Umbilical cord (tissue), 2 donors: ENCODE data around the gene PPP4C. TPM values are rescaled to one million over a fixed set of nuclear protein-coding genes. Genes with fewer than 3 reads are reported as not detected.
A peak's percentile ranks its signal among the peaks of the same experiment; 100 is the strongest.

Experiments used
- DNase-seq: peaks from one replicate; pipeline ENCODE4 v3.0.0-alpha.2; 2015; ENCODE audit warnings: low spot score
- total RNA-seq: library from RNA; depleted of rRNA; stranded (reverse); fragments of >200 nt; gene quantifications from one replicate; pipeline ENCODE4 v1.2.3, GENCODE V29; 2014; ENCODE audit warnings: low replicate concordance; ENCODE audit not compliant: insufficient read depth

Gene PPP4C
- total RNA-seq, 1 donor from 2014 or later: 46.5 TPM

DNA sequence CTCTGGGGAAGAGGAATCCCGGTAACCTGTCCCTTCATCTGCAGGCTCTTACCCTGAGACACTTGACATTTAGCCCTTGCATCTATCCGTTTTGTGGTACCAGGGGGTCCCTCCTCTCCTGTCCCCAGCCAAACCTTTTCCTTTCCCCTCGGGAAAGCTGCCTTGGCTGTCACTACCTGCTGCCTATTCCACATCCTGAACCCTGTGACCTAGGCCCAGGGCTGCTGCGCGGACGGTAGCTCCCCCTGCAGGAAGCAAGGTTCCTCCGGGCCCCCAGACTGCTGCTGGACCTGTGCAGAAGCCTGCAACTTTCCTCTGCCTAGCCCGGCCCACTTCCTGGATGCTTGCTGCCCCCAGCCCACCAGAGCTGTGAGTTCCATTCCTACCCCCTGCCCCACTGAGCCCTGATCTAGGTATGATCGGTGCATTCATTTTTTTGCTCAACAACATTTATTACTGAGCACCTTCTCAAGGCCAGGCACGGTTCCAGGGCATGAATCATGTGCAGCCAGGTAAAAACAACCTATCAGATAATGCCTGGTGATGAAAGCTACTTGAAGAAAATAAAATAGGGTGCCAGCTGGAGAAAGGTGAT lies 20.7 kb upstream of the PPP4C start:
- DNase-seq: no peak

DNA sequence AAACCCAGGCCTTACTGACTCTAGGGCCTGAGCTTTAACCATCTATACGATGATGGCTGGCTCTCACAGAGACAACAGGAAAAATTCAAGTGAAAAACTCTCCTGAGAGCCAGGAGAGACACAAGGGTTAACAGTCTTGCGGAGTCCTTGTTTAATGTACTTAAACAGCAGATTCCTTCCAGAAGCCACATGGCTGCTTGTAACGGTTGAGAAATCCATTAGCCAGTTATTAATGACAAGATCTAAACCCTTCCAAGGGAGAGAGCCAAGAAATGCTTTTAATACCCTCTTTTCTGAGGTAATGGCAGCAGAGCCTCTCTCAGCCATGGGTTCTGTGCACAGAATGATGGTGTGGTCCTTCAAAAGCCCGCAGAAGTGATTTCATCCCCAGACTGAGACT lies 15.4 kb upstream of the PPP4C start:
- peak; percentile 53 for DNase-seq

DNA sequence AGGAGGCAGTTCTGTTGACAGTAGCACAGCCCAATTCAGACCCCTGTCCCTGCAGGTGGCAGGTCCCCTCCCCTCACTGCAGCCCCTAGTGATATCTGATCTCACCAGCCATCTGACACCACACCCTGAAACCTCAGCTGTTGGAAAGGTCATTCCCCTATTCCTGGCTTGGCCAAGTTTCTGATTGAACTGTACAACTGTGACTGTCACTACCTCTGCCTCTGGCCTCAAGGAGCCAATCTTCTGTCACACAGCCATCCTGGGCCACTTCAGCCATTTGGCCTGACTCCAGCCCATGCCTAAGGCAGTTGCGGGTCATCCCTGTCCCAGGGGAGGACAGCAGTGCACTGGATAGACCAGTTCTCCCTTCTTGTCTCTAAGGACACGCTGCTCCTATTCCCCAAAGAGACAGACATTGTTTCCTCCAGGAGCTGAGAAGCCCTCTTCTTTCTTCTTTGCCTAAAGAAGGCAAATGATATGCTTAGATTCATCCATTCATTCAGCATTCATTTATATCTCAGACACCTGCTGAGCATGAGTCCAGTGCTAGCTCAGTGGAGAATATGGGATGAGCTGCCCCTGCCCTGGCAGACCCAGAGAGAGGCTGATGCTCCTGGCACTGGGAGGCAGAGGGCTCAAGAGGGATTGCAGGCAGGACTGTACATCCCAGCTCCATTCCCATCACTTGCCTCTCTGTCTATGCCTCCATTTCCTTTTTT lies 14.8 kb upstream of the PPP4C start:
- DNase-seq: no peak

DNA sequence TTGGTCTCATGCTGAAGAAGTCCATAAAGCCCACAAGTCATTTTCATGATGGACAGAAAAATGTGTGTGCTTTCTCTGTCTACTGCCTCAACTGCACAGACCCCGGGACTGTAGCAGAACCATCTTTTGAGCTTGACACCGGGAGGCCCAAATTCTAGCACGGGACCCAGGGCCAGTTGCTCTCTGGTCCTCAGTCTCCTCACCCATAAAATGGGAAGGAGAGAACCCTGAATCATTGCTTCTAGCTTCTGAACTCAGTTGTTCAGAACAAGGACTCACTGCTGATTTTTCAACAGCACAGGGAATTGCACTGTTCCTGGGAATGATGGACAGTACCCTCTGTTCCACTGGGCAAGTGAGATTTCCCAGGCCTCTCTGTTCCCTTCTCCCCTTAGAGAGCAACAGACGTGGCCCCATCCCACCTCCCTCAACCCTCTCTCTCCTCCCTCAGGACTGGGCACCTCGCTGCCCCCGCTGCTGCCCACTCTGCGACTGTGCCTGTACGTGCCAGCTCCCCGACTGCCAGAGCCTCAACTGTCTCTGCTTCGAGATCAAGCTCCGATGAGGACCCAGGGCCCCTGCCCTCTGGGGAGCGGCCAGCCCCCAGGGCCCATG lies 12.4 kb upstream of the PPP4C start:
- DNase-seq: no peak

DNA sequence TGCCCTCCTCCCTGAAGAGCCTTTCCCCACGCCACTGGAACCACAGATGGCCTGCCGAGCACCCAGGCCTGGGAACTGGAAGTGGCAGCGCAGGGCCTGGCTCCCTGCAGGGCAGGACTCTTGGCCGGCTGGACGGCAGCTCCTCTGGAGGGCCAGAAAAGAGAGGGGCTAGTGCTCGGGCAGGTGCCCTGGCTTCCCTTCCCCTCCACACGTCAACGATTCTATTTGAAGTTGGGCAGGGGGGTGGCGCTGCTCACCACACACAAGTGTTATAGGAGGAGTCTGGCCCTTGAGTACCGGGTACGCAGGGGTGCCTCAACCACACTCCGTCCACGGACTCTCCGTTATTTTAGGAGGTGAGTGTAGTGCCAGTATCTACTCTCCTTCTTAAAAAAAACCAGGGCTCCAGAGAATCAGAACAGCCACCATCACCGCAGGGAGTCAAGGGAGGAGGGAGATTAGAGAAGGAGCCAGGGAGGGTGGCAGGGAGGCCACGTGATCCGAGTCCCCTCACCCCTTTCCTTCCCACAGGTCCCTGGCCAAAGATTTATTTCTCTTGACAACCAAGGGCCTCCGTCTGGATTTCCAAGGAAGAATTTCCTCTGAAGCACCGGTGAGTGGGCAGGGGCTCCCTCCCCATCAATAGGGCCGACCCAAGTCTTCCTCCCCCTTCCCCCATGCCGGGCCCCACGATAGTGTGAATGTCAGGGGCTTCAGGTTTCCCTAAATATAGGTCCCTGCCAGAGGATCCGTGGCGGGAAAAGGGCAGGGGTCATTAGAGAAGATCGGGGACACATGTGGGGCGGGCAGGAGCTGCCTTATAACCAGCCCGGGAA lies 11.7 kb upstream of the PPP4C start:
- DNase-seq: peak; percentile 80

DNA sequence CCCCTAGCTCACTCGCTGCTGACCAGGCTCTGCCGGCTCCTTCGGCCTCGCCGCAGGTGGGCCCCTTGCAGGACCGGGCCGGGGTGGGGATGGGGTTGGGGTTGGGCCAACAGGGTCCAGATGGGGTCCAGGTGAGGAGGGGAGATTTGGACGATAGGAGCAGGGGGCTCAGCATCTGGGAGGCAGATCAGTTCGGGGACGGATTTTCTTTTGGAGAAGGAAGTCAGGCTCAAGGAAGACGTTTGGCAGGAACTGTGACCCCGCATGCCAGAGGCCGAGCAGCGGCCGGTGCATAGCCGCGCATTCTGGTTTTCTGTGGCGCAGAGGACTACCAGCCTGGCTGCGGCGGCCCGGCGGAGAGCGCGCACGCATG lies 11.1 kb upstream of the PPP4C start:
- DNase-seq: no peak

DNA sequence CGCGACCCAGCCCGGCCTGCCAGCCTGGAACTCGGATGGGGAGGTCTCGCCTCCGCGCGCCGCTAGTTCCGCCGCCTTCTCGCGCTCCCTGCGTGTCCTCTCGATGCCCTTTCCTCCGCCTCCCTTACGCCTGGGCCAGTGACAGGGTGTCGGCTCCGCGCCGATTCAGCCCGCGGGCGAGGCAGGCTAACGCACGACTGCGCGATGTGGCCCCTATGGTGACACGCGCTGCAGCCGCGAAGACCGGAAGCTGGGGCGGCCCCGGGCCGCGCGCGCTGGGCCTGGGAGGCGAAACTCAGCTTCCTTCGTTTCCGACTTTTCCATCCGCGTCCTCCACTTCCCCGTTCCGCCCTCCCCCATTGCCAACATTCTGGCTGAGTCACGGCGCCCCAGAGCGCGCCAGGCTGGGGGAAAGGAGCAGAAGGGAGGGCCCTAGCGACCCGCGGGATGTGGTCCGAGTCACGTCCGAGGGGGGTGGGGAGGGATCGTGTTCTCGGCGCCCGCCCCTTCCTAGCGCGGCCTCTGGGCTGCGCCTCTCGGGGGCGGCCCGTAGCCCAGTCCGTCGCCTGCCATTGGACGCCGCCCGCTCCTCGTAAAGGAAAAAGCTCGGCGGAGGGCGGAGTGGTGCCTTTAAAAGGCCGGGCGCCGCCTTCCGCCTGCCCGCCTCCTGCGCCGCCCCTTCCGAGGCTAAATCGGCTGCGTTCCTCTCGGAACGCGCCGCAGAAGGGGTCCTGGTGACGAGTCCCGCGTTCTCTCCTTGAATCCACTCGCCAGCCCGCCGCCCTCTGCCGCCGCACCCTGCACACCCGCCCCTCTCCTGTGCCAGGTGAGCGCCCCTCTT lies 10.5 kb upstream of the PPP4C start, which contains the start of gene ALDOA:
Gene ALDOA, plus strand, starts transcription at position 659 of the 841 bp plus-strand sequence. CDS start 1,138 bp downstream, outside the sequence.
- DNase-seq: peak; percentile 99

DNA sequence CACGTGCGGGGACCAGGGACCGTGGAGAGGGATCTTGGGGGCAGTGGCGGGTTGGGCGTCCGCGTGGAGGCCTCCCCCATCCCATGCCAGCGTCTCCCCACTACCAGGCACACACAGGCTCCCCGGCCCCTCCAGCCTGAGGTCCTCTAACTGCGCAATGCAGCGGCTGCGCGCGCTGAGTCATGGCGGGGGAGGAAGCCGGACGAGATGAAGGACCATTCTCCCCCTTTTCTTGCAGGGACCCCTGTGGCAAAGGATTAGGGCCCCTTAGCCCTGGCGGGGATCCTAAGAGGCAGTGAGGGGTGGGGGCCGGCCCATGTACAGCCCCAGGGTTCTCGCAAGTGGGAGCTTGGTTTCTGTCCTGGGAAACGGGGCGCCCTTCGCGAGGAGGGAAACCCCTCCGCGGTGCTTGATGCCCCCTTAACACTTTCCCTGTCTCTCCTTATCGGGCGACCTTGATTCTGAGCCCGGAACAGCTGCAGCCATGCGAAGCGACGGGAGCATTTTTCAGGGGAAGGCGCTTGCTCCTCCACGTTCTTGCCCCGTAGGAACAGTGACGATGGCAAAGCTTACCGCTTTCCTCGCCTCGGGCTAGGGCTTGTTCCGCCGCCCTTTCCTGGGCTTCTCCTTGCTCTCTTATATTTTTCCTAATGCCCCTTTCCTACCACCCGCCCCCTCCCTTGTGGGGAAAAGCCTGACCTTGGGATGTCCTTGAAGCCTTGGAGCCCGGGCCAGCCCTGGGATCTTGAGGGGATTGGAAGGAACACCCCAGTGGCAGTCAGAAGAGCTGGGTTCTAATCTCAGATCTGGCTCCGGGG lies 9.6 kb upstream of the PPP4C start:
- DNase-seq: no peak

DNA sequence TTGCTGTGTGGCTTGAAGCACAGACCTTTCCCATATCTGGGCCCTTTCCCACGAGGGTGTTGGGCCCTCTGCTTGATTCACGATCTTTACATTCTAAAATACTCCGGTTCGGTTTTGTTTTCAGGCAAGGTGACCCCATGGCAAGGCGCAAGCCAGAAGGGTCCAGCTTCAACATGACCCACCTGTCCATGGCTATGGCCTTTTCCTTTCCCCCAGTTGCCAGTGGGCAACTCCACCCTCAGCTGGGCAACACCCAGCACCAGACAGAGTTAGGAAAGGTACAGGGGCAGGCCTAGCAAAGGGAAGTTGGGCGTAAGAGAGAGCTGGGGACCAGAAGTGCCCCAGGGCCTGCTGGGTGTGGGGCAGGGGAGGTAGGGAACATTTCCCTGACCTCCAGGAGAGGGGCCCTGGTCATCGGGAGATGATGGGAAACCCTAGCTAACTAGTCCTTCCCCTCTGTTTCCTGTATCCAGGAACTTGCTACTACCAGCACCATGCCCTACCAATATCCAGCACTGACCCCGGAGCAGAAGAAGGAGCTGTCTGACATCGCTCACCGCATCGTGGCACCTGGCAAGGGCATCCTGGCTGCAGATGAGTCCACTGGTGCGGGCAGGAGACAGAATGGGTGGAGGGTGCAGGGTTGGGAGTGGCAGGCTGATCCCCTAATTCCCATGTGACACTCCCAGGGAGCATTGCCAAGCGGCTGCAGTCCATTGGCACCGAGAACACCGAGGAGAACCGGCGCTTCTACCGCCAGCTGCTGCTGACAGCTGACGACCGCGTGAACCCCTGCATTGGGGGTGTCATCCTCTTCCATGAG lies 8.8 kb upstream of the PPP4C start:
- DNase-seq: no peak

DNA sequence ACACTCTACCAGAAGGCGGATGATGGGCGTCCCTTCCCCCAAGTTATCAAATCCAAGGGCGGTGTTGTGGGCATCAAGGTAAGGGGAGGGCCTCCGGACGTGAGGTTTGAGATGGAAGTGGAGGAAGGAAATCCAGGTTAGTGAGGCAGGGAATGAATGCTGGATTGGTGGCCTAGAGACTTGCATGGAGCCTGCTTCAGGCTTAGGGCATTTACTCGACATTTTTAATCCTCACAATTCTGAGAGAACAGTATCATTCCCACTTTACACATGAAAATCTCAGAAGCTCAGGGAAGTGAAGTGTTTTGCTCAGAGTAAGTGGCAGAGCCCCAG lies 8.2 kb upstream of the PPP4C start:
- no peak for DNase-seq

DNA sequence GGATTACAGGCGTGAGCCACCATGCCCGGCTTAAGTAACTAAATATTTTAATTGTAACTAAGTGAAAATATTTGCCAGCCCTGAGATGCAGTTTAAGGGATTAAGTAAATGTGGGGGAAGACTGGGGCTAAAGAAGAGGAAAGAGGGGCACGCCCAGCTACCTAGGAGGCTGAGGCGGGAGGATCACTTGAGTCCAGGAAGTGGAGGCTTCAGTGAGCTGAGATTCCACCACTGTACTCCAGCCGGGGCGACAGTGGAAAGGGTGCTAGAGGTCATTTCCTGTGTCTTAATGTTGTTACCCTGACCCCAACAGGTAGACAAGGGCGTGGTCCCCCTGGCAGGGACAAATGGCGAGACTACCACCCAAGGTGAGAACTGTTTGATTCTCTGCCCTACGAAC lies 7.5 kb upstream of the PPP4C start:
- DNase-seq: no peak

DNA sequence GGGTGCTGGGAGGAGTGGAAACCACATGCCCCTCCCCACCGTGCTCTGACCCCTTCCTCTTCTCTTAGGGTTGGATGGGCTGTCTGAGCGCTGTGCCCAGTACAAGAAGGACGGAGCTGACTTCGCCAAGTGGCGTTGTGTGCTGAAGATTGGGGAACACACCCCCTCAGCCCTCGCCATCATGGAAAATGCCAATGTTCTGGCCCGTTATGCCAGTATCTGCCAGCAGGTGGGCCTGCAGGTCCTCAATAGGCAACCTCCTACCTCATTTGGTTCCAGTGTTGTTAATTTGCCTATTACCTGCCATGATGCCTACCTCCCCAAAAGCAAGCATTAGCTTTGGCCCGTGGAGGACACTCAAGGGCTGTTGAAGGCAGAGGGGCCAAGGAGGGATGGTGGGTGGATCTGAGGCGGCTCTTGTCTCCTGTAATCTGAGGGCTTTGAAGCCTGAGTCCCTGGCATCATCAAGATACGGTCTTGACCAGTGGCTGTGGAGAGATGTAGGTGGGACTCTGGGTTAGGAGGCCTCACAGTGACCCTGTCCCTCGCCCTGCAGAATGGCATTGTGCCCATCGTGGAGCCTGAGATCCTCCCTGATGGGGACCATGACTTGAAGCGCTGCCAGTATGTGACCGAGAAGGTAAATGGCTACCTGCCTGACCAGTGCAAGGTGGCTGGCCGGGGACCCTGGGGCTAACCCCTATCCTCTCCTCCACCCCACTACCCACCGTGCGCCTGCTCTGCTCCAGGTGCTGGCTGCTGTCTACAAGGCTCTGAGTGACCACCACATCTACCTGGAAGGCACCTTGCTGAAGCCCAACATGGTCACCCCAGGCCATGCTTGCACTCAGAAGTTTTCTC lies 6.8 kb upstream of the PPP4C start:
- DNase-seq: no peak

DNA sequence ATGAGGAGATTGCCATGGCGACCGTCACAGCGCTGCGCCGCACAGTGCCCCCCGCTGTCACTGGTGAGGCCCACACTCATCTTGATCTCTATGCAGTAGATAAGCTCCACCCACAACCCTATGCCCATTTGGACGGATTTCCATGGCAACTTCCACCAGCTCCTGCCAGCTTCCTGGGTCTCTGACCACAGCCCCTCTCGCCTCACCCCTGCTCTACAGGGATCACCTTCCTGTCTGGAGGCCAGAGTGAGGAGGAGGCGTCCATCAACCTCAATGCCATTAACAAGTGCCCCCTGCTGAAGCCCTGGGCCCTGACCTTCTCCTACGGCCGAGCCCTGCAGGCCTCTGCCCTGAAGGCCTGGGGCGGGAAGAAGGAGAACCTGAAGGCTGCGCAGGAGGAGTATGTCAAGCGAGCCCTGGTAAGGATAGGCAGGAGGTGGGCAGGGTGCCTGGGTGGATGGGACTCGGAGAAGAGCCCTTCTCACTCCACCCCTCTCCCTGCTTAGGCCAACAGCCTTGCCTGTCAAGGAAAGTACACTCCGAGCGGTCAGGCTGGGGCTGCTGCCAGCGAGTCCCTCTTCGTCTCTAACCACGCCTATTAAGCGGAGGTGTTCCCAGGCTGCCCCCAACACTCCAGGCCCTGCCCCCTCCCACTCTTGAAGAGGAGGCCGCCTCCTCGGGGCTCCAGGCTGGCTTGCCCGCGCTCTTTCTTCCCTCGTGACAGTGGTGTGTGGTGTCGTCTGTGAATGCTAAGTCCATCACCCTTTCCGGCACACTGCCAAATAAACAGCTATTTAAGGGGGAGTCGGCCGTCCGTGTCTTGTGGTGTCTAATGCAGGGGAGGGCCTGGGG lies 6.0 kb upstream of the PPP4C start:
- DNase-seq: no peak

DNA sequence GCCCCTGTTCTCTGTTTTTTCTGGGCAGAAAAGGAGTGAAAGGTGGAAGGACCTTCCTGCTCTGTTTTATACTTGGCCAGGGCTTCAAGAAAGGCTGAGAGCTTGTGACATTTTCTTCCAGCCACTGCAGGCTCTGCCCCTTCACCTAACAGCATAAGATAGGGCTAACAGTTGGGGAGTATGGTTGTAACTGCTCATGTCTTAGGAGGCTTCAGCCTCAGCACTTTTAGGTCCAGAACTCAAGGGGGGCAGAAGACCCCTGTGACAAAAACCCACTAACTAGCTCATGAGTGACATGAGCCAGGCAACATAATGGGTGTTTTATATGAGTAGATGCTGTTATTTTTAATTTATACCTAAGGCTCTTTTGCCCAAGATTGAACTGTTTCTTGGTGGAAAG lies 5.3 kb upstream of the PPP4C start:
- no peak for DNase-seq

DNA sequence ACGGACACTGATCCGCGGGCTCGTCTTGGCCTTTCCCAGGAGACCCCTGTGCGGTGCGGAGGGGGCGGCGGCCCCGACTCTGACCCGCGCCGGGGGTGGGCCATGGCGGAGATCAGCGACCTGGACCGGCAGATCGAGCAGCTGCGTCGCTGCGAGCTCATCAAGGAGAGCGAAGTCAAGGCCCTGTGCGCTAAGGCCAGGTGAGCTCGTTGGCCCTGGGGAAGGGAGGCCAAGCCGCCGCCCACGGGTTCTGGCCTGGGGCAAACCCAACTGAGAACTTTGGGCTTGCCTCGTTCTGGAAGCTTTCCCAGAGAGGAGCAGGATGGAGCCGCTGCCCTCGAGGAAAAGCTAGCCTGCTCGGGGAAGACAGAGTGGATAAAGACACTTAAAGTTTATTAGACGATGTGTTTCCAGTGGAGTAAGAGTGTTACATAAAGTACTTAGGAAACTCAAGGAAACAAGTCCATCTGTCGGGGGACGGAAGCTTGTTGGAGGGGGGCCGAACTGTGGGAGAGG lies 540 bp downstream of the PPP4C start:
- DNase-seq: no peak

DNA sequence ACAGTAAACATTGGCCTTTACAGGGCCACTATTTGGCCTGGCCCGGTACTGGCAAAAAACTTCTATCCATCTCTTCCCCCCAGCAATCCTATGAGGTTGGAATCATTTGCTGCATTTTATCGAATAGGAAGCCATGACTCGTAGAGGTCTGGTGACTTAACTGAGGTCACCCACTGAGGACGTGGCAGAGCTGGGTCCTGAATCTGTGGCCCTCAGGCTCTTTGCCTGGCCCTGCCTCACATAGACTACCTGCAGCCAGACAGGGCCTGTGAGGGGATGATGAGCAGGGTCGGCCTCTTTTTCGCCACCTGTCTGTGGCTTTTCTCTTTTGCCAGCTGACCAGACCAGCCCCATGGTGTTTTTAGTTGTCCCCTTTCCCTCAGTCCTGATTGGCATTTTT lies 1.9 kb downstream of the PPP4C start:
- no peak for DNase-seq

DNA sequence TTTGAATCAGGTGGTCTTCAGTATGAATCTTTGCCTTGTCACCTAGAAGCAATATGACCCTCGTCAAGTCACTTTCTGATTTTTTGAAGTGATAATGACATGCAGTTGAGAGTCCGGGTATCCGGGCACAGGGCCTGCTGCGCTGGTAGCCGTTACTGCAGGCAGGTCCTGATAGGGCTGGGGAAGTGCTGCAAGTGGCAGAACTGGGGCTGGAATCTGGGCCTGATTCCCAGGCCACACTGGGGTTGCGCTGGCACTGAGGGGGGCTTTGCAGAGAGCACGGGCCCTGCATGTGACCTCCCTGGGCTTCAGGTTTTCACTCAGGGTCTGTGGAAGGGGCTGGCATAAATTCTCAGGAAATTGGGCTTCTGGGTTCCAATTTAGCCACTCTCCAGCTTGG lies 3.0 kb downstream of the PPP4C start:
- no peak for DNase-seq

DNA sequence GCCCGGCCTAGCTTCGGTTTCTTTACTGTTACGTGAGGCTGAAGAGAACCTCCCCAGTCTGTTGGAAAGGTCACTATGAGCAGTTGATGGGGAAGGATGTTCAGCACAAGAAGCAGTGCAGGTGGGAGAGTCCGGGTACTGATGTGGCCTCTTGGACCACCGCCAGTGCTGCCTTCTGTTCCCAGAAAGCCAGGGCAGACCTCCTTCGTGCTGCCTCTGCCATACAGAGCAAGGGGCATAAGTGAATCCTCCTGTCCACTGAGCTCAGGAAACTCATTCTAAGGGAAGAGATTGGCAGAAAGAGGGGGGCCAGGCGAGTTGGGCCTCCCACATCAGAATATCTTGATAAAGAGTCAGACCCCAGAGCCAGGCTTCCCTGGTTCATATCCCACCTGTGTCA lies 3.7 kb downstream of the PPP4C start:
- no peak for DNase-seq
